ENCODE data around the gene IPO8. TPM values are rescaled to one million over a fixed set of nuclear protein-coding genes. Genes with fewer than 3 reads are reported as not detected.
"Not testable (repeated sequence)": the region's sequence is repeated elsewhere in the genome, so short reads cannot be mapped to it uniquely, and the experiment has no call there.

Gene IPO8
- total RNA-seq, 3 donors from 2014 or later = 26.7 to 47.4 (median 43.3) TPM

GRCh38 chr12:30622509-30622908, 73.2 kb downstream of the IPO8 start:
- Histone ChIP-seq H3K36me3 (no peaks in the 10 kb centered on the region), H3K27ac (no peak overlapping the region), H3K27me3 (no peaks in the 10 kb centered on the region), H3K4me3 (no peak overlapping the region), H3K4me1 (no peaks in the 10 kb centered on the region), H3K9me3 (no peaks in the 10 kb centered on the region)
- DNase-seq (ENCODE audit: low spot score in 2 of 2) = no peak
- intact Hi-C loops (cut with DNase I; ENCODE audit: low total_unique reads) = no loop called here
- TF ChIP-seq CTCF (IDR thresholded peaks at IDR 0.05) (no peak), POLR2A (IDR thresholded peaks at IDR 0.05) (no peak), POLR2AphosphoS5 (IDR thresholded peaks at IDR 0.05) (no peak)

- H3K4me3 ChIP-seq; H3K36me3 ChIP-seq; H3K27me3 ChIP-seq; DNase-seq (ENCODE audit: low spot score in 2 of 2); intact Hi-C loops (cut with DNase I; ENCODE audit: low total_unique reads); H3K9me3 ChIP-seq; H3K27ac ChIP-seq; H3K4me1 ChIP-seq: not testable (repeated sequence)
Observed at GRCh38 chr12:30621663-30622241, 73.9 kb downstream of the IPO8 start.

GRCh38 chr12:30617346-30618016, 78.2 kb downstream of the IPO8 start:
- no peaks in the 10 kb centered on the region for H3K27me3 ChIP-seq
- no peak for TF ChIP-seq POLR2A (IDR thresholded peaks at IDR 0.05)
- no peak for TF ChIP-seq POLR2AphosphoS5 (IDR thresholded peaks at IDR 0.05)
- no peak for TF ChIP-seq CTCF (IDR thresholded peaks at IDR 0.05)
- intact Hi-C loops (cut with DNase I; ENCODE audit: low total_unique reads) = no loop called here
- DNase-seq (ENCODE audit: low spot score in 2 of 2) = no peak
- no peak overlapping the region for H3K4me3 ChIP-seq
- H3K27ac ChIP-seq = no peak overlapping the region
- H3K4me1 ChIP-seq = no peaks in the 10 kb centered on the region
- H3K9me3 ChIP-seq = no peaks in the 10 kb centered on the region
- H3K36me3 ChIP-seq = no peaks in the 10 kb centered on the region

- Histone ChIP-seq H3K4me1 (no peaks in the 10 kb centered on the region), H3K9me3 (peaks cover 0 to 6% of the 10 kb centered on the region in 2 donors), H3K27ac (no peak overlapping the region), H3K36me3 (no peaks in the 10 kb centered on the region), H3K27me3 (no peaks in the 10 kb centered on the region), H3K4me3 (no peak overlapping the region)
- intact Hi-C loops (cut with DNase I; ENCODE audit: low total_unique reads) = no loop called here
- TF ChIP-seq POLR2A (IDR thresholded peaks at IDR 0.05) (no peak), CTCF (IDR thresholded peaks at IDR 0.05) (no peak), POLR2AphosphoS5 (IDR thresholded peaks at IDR 0.05) (no peak)
- no peak for DNase-seq (ENCODE audit: low spot score in 2 of 2)
Observed at GRCh38 chr12:30614031-30614430, 81.6 kb downstream of the IPO8 start.

- Histone ChIP-seq H3K27me3 (no peaks in the 10 kb centered on the region), H3K27ac (no peak overlapping the region), H3K9me3 (peaks cover 0 to 6% of the 10 kb centered on the region in 2 donors), H3K36me3 (no peaks in the 10 kb centered on the region), H3K4me3 (no peak overlapping the region), H3K4me1 (no peaks in the 10 kb centered on the region)
- TF ChIP-seq CTCF (IDR thresholded peaks at IDR 0.05) (no peak), POLR2AphosphoS5 (IDR thresholded peaks at IDR 0.05) (no peak), POLR2A (IDR thresholded peaks at IDR 0.05) (no peak)
- DNase-seq (ENCODE audit: low spot score in 2 of 2) = no peak
- intact Hi-C loops (cut with DNase I; ENCODE audit: low total_unique reads) = no loop called here
Observed at GRCh38 chr12:30613119-30613830, 82.4 kb downstream of the IPO8 start.

Measured in breast epithelium (tissue), 4 donors.